ENCODE results near the gene CPAMD8. TPM values are rescaled to one million over a fixed set of nuclear protein-coding genes. Genes with fewer than 3 reads are reported as not detected.

The CPAMD8 gene
- total RNA-seq, 1 donor from 2014 or later, result 15.4 TPM

- no peak for DNase-seq
- peaks cover 23% of the 10 kb centered on the region for H3K36me3 Mint-ChIP-seq (ENCODE audit: unreplicated experiment)
- H3K4me3 Mint-ChIP-seq (ENCODE audit: unreplicated experiment), result no peak overlapping the region
- peaks cover 10% of the 10 kb centered on the region for H3K27me3 Mint-ChIP-seq (ENCODE audit: unreplicated experiment)
- no peak for TF ChIP-seq CTCF (IDR thresholded peaks at IDR 0.05; ENCODE audit: partially characterized antibody, unreplicated experiment)
- no peak overlapping the region for H3K27ac Mint-ChIP-seq (ENCODE audit: unreplicated experiment)
- H3K9me3 Mint-ChIP-seq (ENCODE audit: unreplicated experiment), result peaks cover 8% of the 10 kb centered on the region
- H3K4me1 Mint-ChIP-seq (ENCODE audit: low read depth, unreplicated experiment), result no peaks in the 10 kb centered on the region
Measured at GRCh38 chr19:17023805-17024204, 2.8 kb downstream of the CPAMD8 start.

GRCh38 chr19:17022738-17023137, 3.9 kb downstream of the CPAMD8 start:
- Mint-ChIP-seq H3K27me3 (ENCODE audit: unreplicated experiment) (peaks cover 8% of the 10 kb centered on the region), H3K9me3 (ENCODE audit: unreplicated experiment) (peaks cover 8% of the 10 kb centered on the region), H3K4me1 (ENCODE audit: low read depth, unreplicated experiment) (no peaks in the 10 kb centered on the region), H3K36me3 (ENCODE audit: unreplicated experiment) (peaks cover 23% of the 10 kb centered on the region), H3K27ac (ENCODE audit: unreplicated experiment) (no peak overlapping the region), H3K4me3 (ENCODE audit: unreplicated experiment) (no peak overlapping the region)
- DNase-seq, result no peak
- no peak for TF ChIP-seq CTCF (IDR thresholded peaks at IDR 0.05; ENCODE audit: partially characterized antibody, unreplicated experiment)

- Mint-ChIP-seq H3K4me3 (ENCODE audit: unreplicated experiment) (no peak overlapping the region), H3K27ac (ENCODE audit: unreplicated experiment) (no peak overlapping the region), H3K36me3 (ENCODE audit: unreplicated experiment) (peaks cover 23% of the 10 kb centered on the region), H3K4me1 (ENCODE audit: low read depth, unreplicated experiment) (no peaks in the 10 kb centered on the region), H3K9me3 (ENCODE audit: unreplicated experiment) (peaks cover 8% of the 10 kb centered on the region), H3K27me3 (ENCODE audit: unreplicated experiment) (peaks cover 7% of the 10 kb centered on the region)
- no peak for TF ChIP-seq CTCF (IDR thresholded peaks at IDR 0.05; ENCODE audit: partially characterized antibody, unreplicated experiment)
- no peak for DNase-seq
Measured at GRCh38 chr19:17021793-17022590, 4.6 kb downstream of the CPAMD8 start.

- TF ChIP-seq CTCF (IDR thresholded peaks at IDR 0.05; ENCODE audit: partially characterized antibody, unreplicated experiment), result no peak
- Mint-ChIP-seq H3K4me3 (ENCODE audit: unreplicated experiment) (no peak overlapping the region), H3K27me3 (ENCODE audit: unreplicated experiment) (peaks cover 8% of the 10 kb centered on the region), H3K27ac (ENCODE audit: unreplicated experiment) (no peak overlapping the region), H3K9me3 (ENCODE audit: unreplicated experiment) (peaks cover 8% of the 10 kb centered on the region), H3K36me3 (ENCODE audit: unreplicated experiment) (peaks cover 23% of the 10 kb centered on the region), H3K4me1 (ENCODE audit: low read depth, unreplicated experiment) (no peaks in the 10 kb centered on the region)
- no peak for DNase-seq
Measured at GRCh38 chr19:17021328-17021727, 5.3 kb downstream of the CPAMD8 start.

- Mint-ChIP-seq H3K27me3 (ENCODE audit: unreplicated experiment) (peaks cover 4% of the 10 kb centered on the region), H3K27ac (ENCODE audit: unreplicated experiment) (no peak overlapping the region), H3K9me3 (ENCODE audit: unreplicated experiment) (peaks cover 8% of the 10 kb centered on the region), H3K36me3 (ENCODE audit: unreplicated experiment) (peaks cover 23% of the 10 kb centered on the region), H3K4me3 (ENCODE audit: unreplicated experiment) (no peak overlapping the region), H3K4me1 (ENCODE audit: low read depth, unreplicated experiment) (no peaks in the 10 kb centered on the region)
- TF ChIP-seq CTCF (IDR thresholded peaks at IDR 0.05; ENCODE audit: partially characterized antibody, unreplicated experiment), result no peak
- DNase-seq, result no peak
Measured at GRCh38 chr19:17020823-17021222, 5.8 kb downstream of the CPAMD8 start.
